Measurements from ENCODE around the gene SCAMP2.
A peak's percentile ranks its signal among the peaks of the same experiment; 100 is the strongest.

Gene SCAMP2

DNA sequence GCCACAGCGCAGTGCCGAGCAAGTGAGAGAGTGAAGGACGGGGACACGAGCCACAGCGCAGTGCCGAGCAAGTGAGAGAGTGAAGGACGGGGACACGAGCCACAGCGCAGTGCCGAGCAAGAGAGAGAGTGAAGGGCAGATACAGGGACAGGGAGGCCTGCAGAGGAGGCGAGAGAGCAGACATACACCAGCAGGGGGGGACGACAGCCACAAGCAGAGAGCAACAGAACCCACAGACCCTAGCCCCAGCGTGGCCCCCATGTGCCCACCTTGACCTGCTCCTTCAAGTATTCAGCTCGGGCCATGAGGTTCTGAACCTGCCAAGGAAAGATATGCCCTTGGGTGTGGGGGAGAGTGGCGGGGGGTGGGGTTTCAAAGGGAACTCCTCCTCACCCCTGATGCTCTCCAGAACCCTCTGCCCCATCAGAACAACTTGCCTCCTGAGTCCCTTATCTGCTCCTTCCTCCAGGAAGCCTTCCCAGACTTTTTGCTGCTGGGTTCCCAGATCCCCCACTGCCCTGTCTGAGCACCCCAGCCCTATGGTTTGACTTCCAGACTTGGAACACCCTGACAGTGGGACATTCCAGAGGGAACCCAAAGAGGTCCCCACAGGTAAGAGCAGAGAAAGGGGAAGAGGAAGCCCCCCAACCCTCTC lies 35.6 kb downstream of the SCAMP2 start:
- no peak for DNase-seq

DNA sequence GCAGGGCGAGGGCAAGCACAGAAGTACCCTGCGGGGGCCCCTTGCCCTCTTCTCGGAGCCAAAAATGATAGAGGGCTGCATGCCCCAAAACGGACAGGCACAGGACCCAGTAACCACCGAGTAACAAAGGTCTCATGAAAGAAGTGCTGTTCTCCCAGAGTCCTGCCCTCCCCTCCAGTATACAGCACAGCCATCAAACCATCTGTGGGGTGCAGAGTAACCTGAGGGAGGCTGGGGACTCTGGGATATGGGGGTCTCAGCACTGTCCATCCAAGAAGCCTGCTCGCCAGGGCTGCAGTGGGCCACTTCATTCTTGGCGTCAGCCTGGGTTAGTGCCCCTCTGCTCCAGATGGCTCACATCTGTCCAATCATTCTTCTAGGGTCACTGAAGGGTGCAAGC lies 36.3 kb downstream of the SCAMP2 start:
- no peak for DNase-seq

DNA sequence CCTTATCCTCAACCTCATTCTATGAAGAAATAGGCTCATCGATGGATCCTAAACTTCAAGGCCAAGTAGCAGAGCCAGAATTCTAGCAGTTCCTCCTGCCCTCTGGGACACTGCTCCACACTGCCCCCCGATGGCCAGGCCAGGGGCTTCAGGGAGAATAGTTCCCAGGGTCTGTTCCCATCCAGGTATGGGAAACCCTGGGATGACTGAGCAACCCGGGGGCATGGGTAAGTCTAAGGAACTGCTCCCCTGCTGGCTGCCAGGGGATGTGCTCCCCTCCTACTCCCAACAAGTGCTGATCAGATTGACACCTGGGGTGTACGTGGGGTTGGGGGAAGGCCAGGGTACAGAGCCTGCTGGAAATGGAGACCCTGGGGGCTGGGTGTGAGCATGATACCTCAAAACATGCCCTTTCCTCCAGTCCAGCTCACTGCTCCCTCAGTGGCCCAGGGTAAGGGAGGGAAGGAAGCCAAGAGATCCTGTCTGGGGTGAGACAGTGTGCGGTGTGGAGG lies 37.8 kb downstream of the SCAMP2 start:
- peak; percentile 60 for DNase-seq

DNA sequence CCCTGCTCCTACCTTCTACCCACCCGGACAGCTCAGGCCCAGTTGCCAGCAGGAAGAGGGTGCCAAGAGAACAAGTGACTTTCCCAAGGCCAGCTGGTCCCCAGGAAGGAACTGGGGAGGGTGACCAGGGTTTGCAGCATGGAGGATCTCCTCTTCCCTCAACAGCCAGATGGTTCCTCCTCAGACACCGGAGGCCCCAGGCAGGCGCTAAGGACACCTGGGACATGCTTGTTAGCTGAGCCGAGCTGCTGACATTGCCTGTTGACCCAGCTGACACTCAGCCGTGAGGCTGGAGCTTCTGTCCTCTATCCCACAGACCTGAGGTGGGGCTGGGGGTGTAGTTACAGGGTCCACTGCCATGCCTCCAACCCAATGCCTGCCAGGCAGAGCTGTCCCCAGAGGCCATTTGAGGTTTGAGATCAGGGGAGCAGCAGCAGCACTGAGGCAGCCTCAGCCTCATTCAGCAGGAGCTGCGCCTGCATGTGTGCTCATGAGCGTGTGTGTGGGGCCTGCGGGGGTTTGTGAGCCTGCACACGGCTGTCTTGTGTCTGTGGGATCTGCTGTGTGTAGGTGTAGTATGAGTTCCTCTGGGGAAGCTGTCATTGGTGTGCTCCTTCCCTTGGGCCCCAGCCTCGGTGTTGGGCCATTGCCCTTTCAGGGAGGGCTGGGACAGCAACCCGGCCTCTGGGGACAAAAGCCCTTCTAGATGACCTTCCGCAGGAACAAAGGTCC lies 39.6 kb downstream of the SCAMP2 start:
- no peak for DNase-seq

DNA sequence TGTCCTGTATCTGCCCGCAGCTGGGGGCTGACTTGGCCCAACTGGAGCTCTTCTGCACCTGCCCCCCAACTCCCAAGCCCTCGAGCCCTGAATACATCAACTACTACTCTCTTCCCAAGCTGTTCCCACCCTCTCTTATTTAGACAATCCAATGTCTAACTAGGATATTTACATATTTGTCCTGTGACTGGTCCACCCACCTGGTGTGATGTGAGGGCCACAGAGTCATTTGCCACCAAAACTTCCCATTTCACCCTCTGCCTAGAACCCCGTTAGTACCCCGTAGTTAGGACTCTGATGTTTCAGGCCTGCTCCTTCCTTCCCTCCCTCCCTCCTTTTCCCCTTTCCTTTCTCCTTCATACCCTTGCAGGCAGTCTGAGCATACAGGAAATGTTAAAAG lies 40.3 kb downstream of the SCAMP2 start:
- DNase-seq, result no peak

DNA sequence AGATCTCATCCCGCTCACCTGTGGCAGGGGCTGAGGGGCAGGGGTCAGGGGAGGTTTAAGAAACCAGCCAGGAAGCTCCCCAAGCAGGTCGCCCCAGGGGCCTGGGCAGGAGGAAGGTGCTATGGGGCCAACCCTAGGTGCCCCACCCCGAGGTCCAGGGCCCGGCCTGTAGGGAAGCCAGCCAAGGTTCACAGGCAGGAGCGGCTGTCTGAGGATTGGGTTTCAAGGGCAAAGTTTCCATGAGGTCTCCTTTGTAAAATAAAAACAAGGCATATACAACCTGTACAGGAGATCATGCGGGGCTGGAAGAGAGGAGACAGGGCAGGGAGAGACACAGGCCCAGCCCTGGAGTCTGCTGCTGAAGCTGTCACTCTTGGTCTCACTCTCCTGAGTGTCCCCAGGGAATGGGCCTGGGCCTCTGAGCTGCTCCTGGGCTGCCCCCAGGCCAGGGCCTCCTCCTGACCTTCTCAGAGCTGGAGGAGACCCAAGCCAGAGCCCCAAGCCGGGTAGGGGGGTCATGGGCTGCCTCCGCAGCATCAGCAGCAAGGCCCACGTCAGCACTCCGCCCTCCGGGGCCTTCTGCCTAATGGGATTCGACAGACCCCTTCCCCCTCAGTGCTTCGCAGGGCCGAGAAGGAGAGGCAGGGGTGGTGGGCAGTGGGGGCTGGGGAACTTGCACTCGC lies 41.2 kb downstream of the SCAMP2 start:
- DNase-seq, result no peak

DNA sequence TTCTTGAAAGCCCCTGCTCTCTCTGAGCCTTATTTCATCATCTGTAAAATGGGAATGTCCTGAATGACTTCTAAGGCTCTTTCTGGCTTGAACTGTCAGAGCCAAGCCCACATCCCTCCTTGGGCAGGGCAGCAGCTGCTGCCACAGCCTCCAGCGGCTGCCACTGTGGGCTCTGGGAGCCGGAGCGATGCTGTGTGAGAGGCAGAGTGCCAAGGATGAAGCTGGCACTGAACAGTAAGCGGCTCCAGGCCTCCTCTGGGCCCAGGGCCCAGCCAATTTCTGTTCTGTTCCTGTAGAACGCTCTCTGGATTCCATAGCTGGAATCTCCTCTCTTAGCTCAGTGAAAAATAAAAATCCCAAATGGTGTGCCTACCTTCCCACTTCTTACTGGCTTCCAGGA lies 42.3 kb downstream of the SCAMP2 start:
- DNase-seq, result no peak

DNA sequence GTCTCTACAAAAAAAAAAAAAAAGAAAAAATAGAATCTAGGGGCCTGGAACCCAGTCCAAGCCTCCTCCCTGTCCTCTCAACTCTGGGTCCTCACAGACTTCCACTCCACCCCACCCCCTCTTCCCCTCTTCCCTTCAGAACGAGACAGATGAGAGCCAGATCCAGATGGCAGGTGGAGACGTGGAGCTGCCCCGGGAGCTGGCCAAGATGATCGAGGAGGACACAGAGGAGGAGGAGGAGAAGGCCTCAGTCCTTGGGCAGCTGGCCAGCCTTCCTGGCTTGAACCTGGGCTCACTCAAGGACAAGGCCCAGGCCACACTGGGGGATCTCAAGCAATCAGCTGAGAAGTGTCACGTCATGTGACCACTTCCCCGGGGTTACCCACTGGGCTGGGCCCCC lies 43.2 kb downstream of the SCAMP2 start:
- DNase-seq, result no peak

DNA sequence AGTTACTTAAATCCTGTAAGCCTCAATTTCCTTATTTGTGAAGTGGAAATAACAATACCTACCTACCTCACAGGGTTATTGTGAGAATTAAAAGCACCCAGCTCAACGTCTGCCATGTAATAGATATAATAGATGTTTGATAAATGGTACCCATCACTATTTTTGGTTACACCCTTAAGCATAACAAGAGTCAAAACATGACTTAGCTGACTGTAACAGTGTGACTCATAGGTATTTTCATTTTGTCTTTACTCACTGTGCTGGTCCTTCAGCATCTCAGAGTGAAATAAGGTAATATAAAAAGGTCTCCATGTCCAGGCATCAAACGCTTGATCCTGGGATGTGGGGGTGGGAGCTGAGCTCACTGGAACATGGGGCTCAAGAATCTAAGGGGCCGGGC lies 43.7 kb downstream of the SCAMP2 start:
- DNase-seq, result no peak

DNA sequence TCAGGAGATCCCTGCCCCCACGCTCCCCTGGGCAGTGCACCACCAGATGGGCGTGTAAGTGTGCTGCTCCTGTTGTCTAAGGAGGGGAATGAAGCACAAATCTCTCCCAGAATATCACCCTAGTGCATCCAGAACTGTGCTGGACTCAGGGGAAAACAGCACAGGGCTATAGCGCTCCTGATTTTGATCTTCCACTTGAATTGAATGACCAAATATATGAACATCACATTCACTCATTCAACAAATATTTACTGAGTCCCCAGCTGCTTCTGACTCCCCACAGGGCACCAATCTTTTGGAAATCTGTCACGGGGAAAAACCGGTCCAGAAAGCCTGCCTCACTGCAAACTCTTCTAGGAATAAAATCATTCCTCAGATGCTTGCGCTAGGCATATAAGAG lies 44.3 kb downstream of the SCAMP2 start:
- no peak for DNase-seq

DNA sequence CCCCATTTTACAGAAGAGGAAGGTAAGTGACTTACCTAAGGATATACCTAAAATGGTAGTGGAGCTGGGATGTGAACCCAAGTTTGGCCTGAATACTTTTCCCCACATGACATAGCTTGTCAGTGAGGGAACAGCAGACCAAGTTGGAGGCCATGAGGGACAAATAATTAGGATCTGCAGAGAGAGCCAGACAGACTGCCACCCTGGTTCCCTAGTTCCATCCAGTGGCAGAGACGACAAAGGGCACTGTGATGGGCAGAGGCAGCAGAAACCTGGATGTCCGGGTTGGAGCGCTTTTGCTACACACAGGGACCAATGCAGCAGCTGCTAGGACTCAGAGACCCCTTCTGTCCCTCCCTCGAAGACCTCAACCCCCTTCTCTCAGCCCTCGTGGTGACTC lies 45.6 kb downstream of the SCAMP2 start:
- DNase-seq, result no peak

DNA sequence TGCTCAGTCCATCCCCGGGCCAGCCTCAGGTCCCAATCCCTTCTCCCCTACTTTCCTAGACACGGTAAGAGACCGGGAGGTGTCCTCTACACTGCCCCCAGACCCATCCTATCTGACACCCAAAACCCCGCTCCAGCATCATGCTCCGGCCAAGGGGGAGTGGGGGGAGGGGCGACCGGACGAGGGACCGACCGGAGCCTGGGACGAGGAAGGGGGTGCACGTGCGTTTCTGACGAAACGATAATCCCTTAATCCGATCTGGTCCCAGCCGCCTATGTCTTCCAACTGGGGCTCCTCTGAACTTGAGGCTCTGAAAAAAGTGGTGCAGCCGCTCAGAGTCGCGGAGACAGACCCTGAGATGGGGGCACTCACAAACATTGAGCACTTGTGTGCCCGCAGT lies 46.2 kb downstream of the SCAMP2 start:
- DNase-seq, result no peak

DNA sequence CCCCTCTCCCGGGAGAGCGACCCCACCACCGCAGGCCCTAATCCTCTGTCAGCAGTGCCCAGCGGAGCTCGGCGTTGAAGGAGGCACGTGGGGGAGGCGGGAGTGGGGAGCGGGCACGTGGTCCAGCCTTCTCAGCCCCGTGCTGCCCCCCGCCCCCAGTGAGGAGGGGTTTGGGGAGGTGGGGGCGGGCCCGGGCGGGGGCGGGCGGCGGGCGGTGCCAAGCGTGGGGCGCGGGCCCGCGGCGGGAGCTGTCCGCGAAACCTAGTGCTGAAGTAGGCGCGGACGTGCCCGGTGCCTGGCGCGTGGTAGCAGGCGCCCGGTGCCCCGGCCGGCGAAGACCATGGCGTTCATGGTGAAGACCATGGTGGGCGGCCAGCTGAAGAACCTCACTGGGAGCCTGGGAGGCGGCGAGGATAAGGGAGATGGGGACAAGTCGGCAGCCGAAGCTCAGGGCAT lies 46.8 kb downstream of the SCAMP2 start, which contains the start of gene CPLX3:
CPLX3 (plus strand) TSS at position 264 of the 456 bp plus-strand sequence; CDS start at position 341, 77 bp downstream.
- DNase-seq, result no peak

DNA sequence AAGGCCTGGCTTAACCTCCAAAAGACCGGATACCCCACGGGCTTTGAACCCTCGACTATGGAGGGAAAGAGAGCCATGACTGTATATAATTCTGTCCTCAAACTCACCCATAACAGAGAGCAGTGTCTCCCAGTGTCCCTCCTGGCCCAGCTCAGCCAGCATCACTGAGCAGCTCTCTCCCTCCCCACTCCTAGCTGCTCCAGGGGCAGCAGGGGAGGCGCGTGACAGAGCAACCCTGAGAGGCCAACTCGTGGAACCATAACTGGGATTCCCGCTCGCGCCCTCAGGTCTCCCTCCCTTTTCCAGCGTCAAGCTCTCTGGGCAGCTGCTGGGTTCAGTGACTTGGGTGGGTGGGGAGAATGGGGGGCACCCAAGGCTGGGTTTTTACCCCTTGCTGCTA lies 47.3 kb downstream of the SCAMP2 start:
- DNase-seq, result no peak

DNA sequence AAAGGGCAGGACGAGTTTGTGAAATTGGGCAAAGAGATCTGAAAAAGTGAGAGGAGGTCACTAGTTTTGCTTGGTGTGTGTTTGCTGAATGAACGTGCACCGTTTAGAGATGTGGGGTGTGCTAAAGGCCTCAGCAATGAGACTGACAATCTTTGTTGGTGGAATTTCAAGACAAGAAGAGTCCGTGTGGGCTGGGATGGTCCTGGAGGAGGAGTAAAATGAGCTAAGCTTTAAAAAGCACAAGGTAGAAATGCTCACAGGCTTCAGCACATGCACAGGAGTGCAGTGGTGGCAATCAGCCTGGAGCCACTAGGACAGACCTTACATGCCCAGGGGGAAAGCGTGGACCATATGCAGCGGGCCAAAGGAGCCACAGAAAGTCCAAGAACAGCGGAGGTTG lies 48.2 kb downstream of the SCAMP2 start:
- DNase-seq, result no peak

DNA sequence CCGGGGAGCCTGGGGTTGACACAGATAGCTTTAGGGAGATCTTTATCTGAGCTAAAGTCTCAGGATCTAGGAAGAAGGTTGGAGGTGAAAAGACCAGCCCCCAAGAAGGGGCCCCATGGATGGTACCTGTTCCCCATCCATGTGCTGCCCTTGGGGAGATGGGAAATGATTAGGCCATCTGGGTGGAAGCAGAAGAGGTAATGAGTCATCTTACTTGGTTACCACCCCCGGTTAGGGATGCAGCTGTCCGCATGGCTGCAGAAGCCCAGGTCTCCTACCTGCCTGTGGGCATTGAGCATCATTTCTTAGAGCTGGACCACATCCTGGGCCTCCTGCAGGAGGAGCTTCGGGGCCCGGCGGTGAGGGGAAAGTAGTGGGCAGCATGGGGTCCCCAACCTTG lies 49.8 kb downstream of the SCAMP2 start:
- no peak for DNase-seq

DNA sequence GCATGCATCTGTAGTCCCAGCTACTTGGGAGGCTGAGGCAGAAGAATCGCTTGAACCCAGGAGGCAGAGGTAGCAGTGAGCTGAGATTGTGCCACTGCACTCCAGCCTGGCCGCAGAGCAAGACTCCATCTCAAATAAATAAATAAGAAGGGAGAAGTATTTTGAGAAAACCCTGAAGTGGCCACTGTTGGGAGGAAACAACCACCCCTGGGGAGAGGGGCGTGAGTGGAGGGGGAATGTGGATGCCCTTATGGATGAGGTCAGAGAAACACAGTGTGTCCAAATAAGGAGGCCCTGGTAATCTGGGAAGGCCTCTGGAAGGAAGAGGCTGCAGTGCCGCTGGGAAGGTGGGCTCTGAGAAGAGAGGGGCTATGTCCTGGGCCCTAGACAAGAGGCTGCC lies 50.9 kb downstream of the SCAMP2 start:
- DNase-seq, result no peak

DNA sequence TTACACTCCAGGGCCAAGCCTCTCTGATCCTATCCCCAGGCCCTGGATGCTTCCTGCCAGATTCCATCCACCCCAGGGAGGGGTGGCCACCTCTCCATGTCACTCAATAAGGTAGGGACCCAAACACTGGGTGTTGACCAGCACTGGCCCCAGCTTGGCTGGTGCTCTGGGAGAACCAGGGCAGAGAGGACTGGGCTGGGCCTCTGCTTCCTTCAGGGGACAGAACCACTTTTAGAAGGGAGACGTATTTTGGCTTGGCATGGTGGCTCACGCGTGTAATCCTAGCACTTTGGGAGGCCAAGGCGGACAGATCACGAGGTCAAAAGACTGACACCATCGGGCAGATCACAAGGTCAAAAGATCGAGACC lies 51.4 kb downstream of the SCAMP2 start:
- no peak for DNase-seq

DNA sequence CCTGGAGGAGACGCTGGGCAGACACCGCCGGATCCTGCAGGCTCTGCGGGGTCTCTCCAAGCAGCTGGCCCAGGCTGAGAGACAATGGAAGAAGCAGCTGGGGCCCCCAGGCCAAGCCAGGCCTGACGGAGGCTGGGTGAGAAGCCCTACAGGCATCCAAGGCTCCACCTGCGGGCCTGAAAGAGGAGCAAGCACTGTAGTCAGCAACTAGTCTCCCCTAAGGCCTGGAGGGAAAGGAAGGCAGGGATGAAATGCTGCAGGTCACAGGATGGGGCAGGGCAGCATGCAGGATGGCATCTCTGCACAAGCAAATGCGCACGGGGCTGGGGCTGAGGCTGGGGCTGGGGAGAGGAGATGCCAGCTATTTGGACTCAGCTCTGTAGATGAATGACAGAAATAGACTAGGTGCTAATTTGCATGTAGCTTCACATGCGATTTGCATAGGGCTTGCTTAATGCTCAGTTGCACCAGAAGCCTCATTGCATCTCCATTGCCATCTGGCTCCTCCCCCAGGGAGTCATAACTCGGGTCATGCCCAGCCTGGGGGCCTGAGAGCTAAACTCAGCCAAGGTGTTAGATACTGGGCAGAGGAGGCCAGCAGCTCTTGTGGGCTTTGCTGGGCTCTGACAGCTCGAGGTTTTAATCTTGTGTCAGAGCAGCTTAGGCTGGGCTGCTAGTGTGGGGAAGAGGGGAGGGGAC lies 51.9 kb downstream of the SCAMP2 start:
- peak; percentile 86 for DNase-seq

DNA sequence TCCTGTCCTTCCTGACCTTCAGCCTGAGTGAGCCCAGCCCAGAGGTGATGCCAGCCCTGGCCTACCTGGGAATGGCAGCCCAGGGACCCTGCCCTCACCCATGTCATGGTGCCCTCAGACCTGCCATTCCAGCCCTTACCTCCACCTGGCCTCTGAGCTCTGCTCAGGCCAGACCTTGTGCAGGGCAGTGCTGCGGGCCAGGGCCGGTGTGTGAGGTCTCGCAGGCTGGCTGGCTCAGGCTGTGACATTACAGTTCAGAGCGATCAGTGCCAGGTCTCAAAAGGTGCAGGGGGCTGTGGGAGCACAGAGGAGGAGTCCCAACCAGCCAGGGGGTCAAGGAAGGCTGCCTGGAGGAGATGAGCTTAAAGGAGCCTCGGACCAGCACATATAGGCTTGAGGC lies 53.1 kb downstream of the SCAMP2 start:
- no peak for DNase-seq

DNA sequence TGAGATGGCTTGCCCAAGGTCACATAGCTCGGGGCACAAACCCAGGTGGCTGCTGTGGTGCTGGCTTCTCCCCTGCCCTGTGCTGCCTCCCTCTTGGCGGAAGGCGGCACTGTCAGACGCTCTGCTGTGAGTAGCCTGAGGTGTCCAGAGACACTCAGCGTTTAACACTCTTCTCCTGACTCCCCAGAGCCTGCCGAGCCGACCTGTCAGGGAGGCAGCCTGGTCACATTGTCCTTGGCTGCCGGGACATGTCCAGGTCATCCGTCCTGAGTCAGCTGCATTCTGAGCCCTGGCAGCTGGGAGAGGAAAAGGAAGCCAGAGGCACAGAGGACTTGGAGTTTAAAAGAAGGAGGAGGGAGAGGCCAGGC lies 55.8 kb downstream of the SCAMP2 start:
- DNase-seq, result no peak

DNA sequence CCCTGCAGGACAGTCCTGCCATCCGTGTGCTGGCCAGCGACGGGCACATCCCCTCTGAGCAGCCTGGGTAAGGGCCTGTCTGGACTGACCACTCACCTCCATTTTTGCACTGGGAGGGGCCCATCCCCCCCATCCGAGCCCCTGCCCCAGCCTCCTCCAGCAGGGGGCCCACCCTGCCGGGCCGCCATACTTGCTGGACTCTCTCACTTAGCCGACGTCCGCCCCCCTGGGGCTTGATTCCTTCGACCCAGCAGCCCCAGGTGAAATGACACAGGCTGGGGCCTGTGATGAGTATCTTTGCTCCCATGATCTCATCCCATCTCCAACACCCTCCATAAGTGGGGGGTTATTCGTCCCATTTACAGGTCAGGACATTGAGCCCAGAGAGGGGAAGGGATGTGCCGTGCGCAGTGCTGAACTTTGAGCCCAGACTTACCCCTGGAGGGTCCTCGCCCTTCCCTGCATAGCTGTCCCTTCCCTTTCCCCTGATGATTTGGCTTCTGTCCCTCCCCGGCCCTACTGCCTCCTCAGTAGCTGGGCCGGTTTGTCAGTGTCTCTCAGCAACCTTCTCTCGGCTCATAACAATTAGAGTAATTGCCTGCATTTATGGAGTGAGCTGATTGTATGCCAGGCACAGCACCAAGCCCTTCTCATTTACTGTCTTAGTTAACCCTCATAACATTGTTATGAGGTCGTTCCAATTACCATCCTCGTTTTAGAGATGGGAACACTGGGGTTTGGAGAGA lies 56.4 kb downstream of the SCAMP2 start:
- DNase-seq, result no peak

DNA sequence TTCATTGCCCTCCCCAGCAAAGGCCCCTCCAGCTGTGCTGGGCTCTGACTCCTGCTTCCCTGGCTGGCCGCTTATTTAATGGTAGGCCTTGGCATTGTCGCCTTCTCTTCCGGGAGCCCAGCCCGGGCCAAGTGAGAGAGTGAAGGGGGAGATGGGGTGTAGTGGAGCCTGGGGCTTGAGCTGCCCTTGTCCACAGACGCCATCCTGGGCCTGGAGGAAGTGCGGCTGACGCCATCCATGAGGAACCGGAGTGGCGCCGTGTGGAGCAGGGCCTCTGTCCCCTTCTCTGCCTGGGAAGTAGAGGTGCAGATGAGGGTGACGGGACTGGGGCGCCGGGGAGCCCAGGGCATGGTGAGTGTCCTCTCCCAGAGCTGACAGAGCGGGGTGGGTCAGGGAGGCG lies 57.2 kb downstream of the SCAMP2 start:
- DNase-seq, result no peak

All from inflammatory macrophage treated with lipopolysaccharide for 4 hours (primary cell).